Embryonic facial prominence (tissue), 1 donor: Measurements from ENCODE around the gene GPRC5D.

ENCODE experiments used
- DNase-seq: peaks from one replicate; pipeline ENCODE4 v3.0.0-alpha.2; 2016; ENCODE audit errors: extremely low spot score

The GPRC5D gene

DNA sequence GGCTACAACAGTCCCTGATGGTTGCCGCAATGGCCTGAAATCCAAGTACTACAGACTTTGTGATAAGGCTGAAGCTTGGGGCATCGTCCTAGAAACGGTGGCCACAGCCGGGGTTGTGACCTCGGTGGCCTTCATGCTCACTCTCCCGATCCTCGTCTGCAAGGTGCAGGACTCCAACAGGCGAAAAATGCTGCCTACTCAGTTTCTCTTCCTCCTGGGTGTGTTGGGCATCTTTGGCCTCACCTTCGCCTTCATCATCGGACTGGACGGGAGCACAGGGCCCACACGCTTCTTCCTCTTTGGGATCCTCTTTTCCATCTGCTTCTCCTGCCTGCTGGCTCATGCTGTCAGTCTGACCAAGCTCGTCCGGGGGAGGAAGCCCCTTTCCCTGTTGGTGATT lies 43.7 kb downstream of the GPRC5D start:
- DNase-seq, result no peak

DNA sequence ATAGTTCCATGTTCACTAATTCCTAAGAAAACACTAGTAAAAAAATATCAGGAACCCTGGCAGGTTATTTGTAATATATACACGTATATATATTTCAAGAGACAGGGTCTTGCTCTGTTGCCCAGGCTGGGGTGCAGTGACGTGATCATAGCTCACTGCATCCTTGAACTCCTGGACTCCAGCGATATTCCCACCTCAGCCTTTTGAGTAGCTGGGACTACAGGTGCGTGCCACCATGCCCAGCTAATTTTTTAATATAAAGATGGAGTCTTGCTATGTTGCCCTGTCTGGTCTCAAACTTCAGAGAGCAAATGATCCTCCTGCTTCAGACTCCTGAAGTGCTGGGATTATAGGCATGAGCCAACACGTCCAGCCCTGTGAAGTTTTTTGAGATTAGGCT lies 44.4 kb downstream of the GPRC5D start:
- no peak for DNase-seq

GRCh38 chr12:12903642-12904609 lies 48.0 kb downstream of the GPRC5D start:
- DNase-seq, result no peak

DNA sequence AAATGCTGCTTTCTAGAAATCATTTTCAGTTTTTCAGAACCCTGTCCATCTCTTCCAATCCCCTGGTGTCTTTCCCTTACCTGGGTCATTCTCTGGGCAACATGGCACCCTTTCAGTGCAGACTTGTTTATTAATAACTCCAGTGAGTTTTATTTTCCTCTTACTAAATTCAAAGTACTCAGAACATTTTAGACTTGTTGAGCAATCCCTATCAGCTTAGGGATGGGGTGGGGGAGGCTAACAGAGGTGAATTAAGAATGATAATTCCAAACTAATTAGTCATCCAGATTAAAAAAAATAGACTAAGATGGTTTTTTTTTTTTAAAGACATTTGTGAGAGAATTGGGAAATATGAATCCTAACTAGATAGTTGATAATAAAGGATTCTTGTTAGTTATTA lies 49.9 kb downstream of the GPRC5D start:
- DNase-seq, result no peak

- no peak for DNase-seq
Measured at GRCh38 chr12:12901158-12901791, 50.7 kb downstream of the GPRC5D start.

- no peak for DNase-seq
Measured at GRCh38 chr12:12900786-12901157, 51.2 kb downstream of the GPRC5D start.

- DNase-seq, result no peak
Measured at GRCh38 chr12:12899530-12900380, 52.2 kb downstream of the GPRC5D start.

GRCh38 chr12:12898911-12899511 lies 53.0 kb downstream of the GPRC5D start:
- no peak for DNase-seq

- no peak for DNase-seq
Measured at GRCh38 chr12:12898136-12898717, 53.7 kb downstream of the GPRC5D start.

DNA sequence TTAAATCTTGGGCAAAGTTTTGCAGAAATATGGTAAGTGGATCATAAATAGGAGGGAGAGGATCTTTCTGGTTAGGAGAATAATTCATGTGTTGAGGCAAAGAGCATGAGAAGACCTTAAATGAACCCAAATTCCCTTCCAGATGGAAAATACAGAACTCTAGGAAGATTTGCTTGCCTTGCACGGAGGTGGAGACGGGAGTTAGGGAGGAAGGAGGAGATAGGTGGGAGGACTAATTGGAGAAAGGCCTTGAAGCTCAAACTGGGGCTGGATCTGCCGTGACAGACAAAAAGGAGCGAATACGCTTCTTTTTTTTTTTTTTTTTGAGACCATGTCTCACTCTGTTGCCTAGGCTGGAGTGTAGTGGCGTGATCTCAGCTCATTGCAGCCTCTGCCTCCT lies 54.7 kb downstream of the GPRC5D start:
- DNase-seq, result no peak

DNA sequence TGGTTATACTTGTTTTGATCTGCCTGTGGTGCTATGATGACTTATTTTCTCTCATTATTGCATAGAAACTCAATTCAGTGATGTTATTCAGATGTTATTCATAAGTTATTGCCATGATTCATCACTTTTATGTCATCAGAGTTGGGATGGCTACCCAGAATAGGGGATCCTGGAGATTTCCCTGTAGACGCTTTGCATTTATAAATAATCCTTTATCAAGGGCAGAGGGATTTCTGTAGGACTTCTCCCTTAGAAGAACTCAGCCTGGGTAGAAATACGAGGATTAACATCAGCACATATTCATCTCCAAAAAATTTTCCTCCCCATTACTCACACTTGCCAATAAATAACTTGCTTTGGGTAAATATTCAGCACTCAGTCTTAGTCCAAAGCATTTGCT lies 55.7 kb downstream of the GPRC5D start:
- no peak for DNase-seq

GRCh38 chr12:12893438-12893837 lies 58.5 kb downstream of the GPRC5D start:
- DNase-seq, result no peak

DNA sequence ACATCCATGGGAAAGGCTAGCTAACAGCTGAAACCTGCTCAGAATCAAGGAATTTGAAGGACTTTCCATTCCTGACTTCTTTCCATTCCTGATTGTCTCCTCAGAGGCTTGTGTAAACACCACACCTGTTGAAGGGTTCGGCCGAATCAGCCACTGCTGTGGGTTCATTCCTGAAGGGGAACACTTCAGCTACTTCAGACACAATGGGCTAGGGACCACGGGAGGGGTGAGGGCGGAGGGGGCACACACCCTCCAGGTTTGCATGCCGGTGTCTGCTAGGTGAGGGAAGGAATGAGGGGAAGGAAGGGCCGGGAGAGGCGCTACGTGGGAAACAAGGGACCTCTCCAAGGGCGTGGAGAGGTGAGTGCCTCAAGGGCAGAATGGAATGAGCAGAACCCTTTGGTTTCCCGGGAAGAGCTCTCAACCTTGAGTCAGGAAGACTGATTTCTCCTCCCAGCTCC lies 59.3 kb downstream of the GPRC5D start:
- DNase-seq, result no peak

DNA sequence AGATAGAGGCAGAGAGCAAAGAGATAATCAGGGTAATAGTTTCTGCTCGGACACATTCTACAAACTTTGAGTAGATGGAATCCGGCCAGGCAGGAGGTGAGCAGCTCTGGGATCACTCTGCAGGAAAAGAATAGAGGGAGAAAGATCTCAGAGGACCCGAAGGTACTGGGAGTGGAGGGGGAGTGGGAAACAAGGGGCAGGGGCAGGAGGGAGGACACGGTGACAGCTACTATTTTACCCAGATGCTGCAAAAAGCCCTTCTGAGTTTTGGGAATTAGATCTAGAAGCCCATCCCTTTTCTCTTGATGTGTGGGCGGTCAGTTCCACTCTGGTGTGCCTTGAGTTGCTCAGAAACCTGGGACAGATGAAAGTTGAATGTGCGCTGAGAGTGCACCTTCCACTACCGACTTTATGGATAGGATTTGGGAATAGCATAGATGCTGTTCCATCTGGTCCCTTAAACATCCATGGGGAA lies 60.1 kb downstream of the GPRC5D start:
- DNase-seq, result no peak

DNA sequence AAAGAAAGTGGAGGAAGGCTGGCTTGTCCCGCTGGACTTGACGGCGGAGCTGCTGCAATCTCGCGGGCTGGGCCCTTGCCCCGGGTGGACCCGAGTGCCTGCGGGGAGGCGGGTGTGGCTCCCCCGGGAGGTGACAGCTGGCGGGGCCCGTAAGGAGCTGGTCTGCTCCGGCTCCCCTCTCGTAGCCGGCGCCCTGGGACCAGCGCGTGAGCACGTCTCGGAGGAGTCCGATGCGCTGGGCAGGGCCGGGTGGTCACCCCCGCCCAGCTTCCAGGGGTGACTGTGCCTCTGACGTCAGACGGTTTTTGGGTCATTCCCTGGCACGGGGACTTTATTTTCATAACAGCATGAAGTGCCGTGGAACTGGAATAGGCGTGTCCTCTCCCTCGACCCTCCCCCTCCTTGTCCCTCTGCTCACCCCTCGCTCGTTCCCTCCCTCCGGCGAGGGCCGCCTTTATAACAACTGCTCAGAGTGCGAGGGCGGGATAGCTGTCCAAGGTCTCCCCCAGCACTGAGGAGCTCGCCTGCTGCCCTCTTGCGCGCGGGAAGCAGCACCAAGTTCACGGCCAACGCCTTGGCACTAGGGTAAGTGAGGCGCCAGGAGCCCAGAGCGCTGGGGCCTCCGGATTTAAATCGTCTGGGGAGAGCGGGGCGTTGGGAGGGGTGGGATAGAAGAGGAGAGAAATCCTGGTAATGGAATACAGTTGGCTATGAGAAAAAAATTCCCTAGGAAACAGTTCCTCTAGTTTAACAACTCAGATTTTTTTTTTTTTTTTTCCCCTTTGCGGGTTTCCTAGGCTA lies 60.7 kb downstream of the GPRC5D start, which contains the start of gene GPRC5A:
Gene GPRC5A, plus strand, starts transcription at position 483 of the 801 bp plus-strand sequence. CDS start 16,688 bp downstream, outside the sequence.
- DNase-seq, result peak; percentile 67
